Myometrial cell (primary cell): ENCODE data around the gene SLC4A5. TPM values are rescaled to one million over a fixed set of nuclear protein-coding genes. Genes with fewer than 3 reads are reported as not detected.

Source experiments
- total RNA-seq: library from RNA; depleted of rRNA; stranded (reverse); fragments of >200 nt; gene quantifications from 2 replicates; pipeline ENCODE4 v1.2.3, GENCODE V29; 2015

SLC4A5 gene
- total RNA-seq: not detected in 2 replicates

DNA sequence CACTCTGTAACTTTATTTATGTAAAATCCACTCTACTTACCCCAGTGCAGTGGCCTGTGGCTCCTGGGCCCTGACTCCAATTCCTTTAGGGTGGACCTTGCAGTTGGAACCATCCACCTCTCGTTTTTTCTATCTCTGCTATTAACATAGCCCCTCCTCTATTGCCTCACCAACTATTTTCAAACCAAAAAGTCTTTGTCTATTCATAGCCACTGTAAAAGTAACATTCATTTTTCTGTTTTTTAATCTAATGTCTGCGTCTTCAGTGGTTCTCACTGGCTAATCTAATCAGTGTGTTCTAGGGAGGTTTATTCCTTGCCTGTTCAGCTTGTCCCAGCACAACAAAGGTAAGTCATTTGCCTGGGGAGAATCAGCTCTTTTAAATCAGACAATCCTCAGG is at the start of gene SLC4A5:
SLC4A5 (minus strand) TSS at position 101 of the 400 bp plus-strand sequence. CDS start 28,393 bp downstream, outside the sequence.

DNA sequence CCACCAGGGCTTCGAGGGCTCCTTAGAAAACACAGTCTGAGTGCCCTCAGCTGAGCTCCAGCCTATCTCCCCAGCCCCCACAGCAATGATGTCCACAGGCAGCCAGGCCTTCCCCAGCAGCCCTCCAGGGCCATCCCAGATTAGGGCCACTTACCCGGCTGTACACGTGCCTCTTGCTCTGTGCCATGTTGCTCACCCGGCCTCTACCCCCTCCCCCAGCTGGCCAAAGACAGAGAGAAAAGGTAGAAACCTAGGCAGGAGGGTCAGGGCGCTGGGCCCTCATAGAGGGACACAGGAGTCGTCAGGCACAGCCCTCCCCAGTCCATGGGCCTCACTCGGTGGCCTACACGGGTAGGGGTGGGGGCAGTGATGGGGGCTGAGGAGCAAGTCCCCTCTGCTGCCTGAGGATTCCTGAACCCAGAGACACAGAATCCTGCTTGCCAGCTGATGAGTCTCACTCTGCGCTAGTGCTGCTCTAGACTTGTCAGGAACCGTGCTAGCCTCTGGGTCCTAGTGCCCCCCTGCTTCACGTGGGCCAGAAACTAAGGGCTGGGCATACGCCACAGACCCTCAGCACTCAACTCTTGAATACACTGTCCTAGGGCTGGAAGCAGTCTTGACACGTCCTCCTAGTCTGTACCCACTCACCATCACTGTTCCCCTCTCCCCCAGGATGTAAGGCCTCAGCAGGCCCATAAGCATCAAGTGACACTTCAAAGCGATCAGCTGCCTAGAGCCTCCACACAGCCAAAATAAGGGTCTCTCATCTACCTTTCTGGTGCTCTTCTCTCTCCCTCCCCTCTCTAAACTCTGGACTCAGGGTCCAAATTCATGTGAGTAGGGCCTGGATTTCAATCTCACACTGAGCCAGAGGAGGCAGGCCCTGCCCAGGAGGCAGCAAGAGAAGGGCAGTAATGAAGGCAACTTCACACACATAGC is 36.9 kb upstream of the SLC4A5 start, which contains the start of gene DCTN1:
DCTN1 (minus strand) TSS at position 461 of the 939 bp plus-strand sequence; CDS start at position 187, 274 bp downstream.

DNA sequence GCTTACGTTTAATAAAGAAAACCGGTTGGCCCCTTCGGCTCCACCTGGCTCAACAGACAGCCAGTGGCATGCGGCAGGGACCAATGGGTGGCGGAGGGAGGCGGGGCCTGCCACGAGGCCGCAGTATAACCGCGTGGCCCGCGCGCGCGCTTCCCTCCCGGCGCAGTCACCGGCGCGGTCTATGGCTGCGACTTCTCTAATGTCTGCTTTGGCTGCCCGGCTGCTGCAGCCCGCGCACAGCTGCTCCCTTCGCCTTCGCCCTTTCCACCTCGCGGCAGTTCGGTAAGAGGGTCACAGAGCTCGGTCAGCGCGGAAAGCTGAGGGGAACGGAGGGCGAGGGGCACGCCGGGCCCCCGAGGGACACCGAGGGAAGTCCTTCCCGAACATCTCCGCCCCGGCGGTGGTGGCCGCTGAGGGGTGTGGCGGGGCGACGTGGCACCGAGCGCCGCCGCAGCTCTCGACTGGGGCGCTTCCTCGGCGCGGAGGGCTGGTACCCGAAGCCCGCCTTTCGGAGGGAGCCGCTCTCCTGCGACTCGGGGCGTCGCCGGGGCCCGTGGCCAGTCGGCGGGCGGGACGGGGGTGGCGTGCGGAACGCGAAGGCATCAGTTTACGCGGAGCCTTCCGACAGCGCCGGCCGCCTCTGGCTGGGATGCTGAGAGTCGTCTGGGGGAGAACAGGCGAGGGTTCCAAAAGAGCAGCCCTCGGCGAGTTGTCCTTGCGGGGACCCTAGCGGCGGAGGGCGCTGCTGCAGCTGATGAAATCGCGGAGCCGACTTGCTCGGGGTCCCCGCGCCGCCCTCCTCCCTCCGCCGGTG is 144.5 kb downstream of the SLC4A5 start, which contains the start of gene MTHFD2:
MTHFD2 (plus strand) TSS at position 155 of the 814 bp plus-strand sequence; CDS start at position 182, 27 bp downstream.

DNA sequence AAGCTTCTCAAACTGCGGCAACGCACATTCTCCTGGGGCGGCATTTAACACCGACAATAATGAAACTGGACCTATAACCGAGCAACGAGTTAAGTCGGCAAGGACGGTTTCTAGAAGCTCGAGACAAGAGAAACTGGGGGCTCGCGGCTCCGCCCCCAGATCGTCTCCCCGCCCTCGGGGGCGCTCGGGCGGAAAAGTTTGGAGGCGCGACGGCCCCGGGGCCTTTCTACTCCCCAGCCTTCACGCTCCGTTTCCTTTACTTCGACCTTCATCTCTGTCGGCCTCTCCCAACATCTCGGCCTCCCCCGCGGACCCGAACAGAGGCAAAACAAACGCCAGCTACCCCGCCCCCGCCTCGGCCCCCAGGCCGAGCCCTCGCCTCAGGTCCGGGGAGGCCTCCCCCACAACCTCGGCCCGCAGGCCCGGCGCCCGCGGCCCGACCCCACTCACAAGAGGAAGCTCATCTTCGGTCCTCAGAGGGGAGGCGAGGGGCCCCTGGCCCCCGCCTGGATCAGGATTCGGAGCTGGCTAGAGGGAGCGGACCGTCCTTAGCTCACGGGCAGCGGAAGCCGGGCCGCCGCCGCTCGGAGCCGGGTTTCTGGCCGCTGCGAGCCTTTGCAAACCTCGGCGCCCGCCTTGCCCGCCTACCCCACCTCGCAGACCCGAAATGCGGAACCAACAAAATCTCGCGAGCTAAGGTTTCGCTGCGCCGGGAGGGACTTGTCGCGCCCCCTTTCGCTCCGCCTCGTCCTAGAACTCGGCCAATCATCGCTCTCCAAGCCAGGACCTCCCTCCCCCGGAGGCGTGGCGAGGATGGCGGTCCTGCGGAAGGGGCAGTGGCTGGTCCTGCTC is 164.8 kb downstream of the SLC4A5 start, which contains the start of gene MOB1A:
MOB1A (minus strand) TSS at position 669 of the 852 bp plus-strand sequence; CDS start at position 464, 205 bp downstream.

Other genes starting within 250 kb of the SLC4A5 start
- 78.0 and 90.8 TPM in 2 replicates for gene BOLA3, start 195.5 kb downstream of the SLC4A5 start, total RNA-seq
- 79.2 and 99.7 TPM in 2 replicates for gene MOB1A, start 164.5 kb downstream of the SLC4A5 start, total RNA-seq
- gene MTHFD2, start 144.8 kb downstream of the SLC4A5 start, total RNA-seq: 158 and 179 TPM in 2 replicates
- gene DCTN1, start 36.9 kb upstream of the SLC4A5 start, total RNA-seq: 139 and 142 TPM in 2 replicates
- 2.8 and 7.5 TPM in 2 replicates for gene C2orf81, start 78.2 kb upstream of the SLC4A5 start, total RNA-seq
- gene WDR54, start 78.3 kb upstream of the SLC4A5 start, total RNA-seq: 54.2 and 63.1 TPM in 2 replicates
- 14.9 and 18.7 TPM in 2 replicates for gene RTKN, start 98.5 kb upstream of the SLC4A5 start, total RNA-seq
- 3.0 and 18.2 TPM in 2 replicates for gene INO80B, start 111.7 kb upstream of the SLC4A5 start, total RNA-seq
- 54.1 and 60.8 TPM in 2 replicates for gene WBP1, start 115.0 kb upstream of the SLC4A5 start, total RNA-seq
- gene MOGS, start 122.0 kb upstream of the SLC4A5 start, total RNA-seq: 102 and 123 TPM in 2 replicates
- 39.5 and 60.5 TPM in 2 replicates for gene MRPL53, start 129.3 kb upstream of the SLC4A5 start, total RNA-seq
- 8.4 and 11.7 TPM in 2 replicates for gene CCDC142, start 139.6 kb upstream of the SLC4A5 start, total RNA-seq
- gene TTC31, start 139.7 kb upstream of the SLC4A5 start, total RNA-seq: 18.5 and 31.2 TPM in 2 replicates
- gene LBX2, start 156.2 kb upstream of the SLC4A5 start, total RNA-seq: 1.7 and 4.1 TPM in 2 replicates
- 11.7 and 16.4 TPM in 2 replicates for gene PCGF1, start 164.3 kb upstream of the SLC4A5 start, total RNA-seq
- not detected in 2 replicates for gene TLX2, start 171.0 kb upstream of the SLC4A5 start, total RNA-seq
- gene DQX1, start 182.8 kb upstream of the SLC4A5 start, total RNA-seq: 0.58 TPM in 1 of 2 replicates, not detected in the other
- gene AUP1, start 186.3 kb upstream of the SLC4A5 start, total RNA-seq: 84.5 and 84.9 TPM in 2 replicates
- gene HTRA2, start 186.5 kb upstream of the SLC4A5 start, total RNA-seq: 38.5 and 44.4 TPM in 2 replicates
- 12.9 and 15.6 TPM in 2 replicates for gene LOXL3, start 210.5 kb upstream of the SLC4A5 start, total RNA-seq
- gene DOK1, start 211.3 kb upstream of the SLC4A5 start, total RNA-seq: 23.9 and 30.3 TPM in 2 replicates